ENCODE data around the gene CTBP2. TPM values are rescaled to one million over a fixed set of nuclear protein-coding genes. Genes with fewer than 3 reads are reported as not detected.

CTBP2 gene
- total RNA-seq, 1 experiment from 2014 or later: 75.4 TPM

GRCh38 chr10:125080296-125080695 is 80.1 kb downstream of the CTBP2 start:
- Histone ChIP-seq H3K27ac (no peak overlapping the region), H3K4me3 (no peak overlapping the region), H3K9me3 (replicated peaks) (no peaks in the 10 kb centered on the region), H3K27me3 (replicated peaks) (no peaks in the 10 kb centered on the region), H3K4me1 (replicated peaks) (peaks cover 43% of the 10 kb centered on the region), H3K36me3 (peaks cover 49% of the 10 kb centered on the region)
- DNase-seq (ENCODE audit: low read depth in 1 of 2, low spot score in 2 of 2): no peak

GRCh38 chr10:125079091-125079600 is 81.2 kb downstream of the CTBP2 start:
- H3K4me3 ChIP-seq: no peak overlapping the region
- no peak overlapping the region for H3K27ac ChIP-seq
- H3K27me3 ChIP-seq (replicated peaks): no peaks in the 10 kb centered on the region
- no peak for DNase-seq (ENCODE audit: low read depth in 1 of 2, low spot score in 2 of 2)
- peaks cover 34% of the 10 kb centered on the region for H3K4me1 ChIP-seq (replicated peaks)
- H3K36me3 ChIP-seq: peaks cover 50% of the 10 kb centered on the region
- no peaks in the 10 kb centered on the region for H3K9me3 ChIP-seq (replicated peaks)

GRCh38 chr10:125076891-125077541 is 83.3 kb downstream of the CTBP2 start:
- Histone ChIP-seq H3K4me3 (no peak overlapping the region), H3K27me3 (replicated peaks) (no peaks in the 10 kb centered on the region), H3K36me3 (peaks cover 57% of the 10 kb centered on the region), H3K4me1 (replicated peaks) (peaks cover 16% of the 10 kb centered on the region), H3K9me3 (replicated peaks) (no peaks in the 10 kb centered on the region), H3K27ac (no peak overlapping the region)
- no peak for DNase-seq (ENCODE audit: low read depth in 1 of 2, low spot score in 2 of 2)

- DNase-seq (ENCODE audit: low read depth in 1 of 2, low spot score in 2 of 2): no peak
- Histone ChIP-seq H3K36me3 (peaks cover 55% of the 10 kb centered on the region), H3K27ac (no peak overlapping the region), H3K4me1 (replicated peaks) (peaks cover 12% of the 10 kb centered on the region), H3K9me3 (replicated peaks) (no peaks in the 10 kb centered on the region), H3K27me3 (replicated peaks) (no peaks in the 10 kb centered on the region), H3K4me3 (no peak overlapping the region)
These were observed 84.1 kb downstream of the CTBP2 start for GRCh38 chr10:125076121-125076825.

GRCh38 chr10:125073996-125074395 is 86.4 kb downstream of the CTBP2 start:
- Histone ChIP-seq H3K4me1 (replicated peaks) (peaks cover 7% of the 10 kb centered on the region), H3K27ac (no peak overlapping the region), H3K36me3 (peaks cover 45% of the 10 kb centered on the region), H3K9me3 (replicated peaks) (no peaks in the 10 kb centered on the region), H3K4me3 (no peak overlapping the region), H3K27me3 (replicated peaks) (no peaks in the 10 kb centered on the region)
- no peak for DNase-seq (ENCODE audit: low read depth in 1 of 2, low spot score in 2 of 2)

GRCh38 chr10:125072794-125073193 is 87.6 kb downstream of the CTBP2 start:
- Histone ChIP-seq H3K27ac (no peak overlapping the region), H3K27me3 (replicated peaks) (no peaks in the 10 kb centered on the region), H3K36me3 (peaks cover 45% of the 10 kb centered on the region), H3K4me3 (no peak overlapping the region), H3K4me1 (replicated peaks) (peaks cover 7% of the 10 kb centered on the region), H3K9me3 (replicated peaks) (no peaks in the 10 kb centered on the region)
- no peak for DNase-seq (ENCODE audit: low read depth in 1 of 2, low spot score in 2 of 2)

GRCh38 chr10:125071008-125071407 is 89.4 kb downstream of the CTBP2 start:
- peaks cover 35% of the 10 kb centered on the region for H3K36me3 ChIP-seq

GRCh38 chr10:125068406-125068805 is 92.0 kb downstream of the CTBP2 start:
- Histone ChIP-seq H3K36me3 (peaks cover 22% of the 10 kb centered on the region), H3K9me3 (replicated peaks) (no peaks in the 10 kb centered on the region), H3K27me3 (replicated peaks) (no peaks in the 10 kb centered on the region), H3K4me1 (replicated peaks) (peaks cover 23% of the 10 kb centered on the region), H3K27ac (no peak overlapping the region), H3K4me3 (no peak overlapping the region)
- no peak for DNase-seq (ENCODE audit: low read depth in 1 of 2, low spot score in 2 of 2)

More at GRCh38 chr10:125071008-125071407, 89.4 kb downstream of the CTBP2 start:
- no peak for DNase-seq (ENCODE audit: low read depth in 1 of 2, low spot score in 2 of 2)
- no peaks in the 10 kb centered on the region for H3K27me3 ChIP-seq (replicated peaks)
- no peak overlapping the region for H3K4me3 ChIP-seq
- H3K9me3 ChIP-seq (replicated peaks): no peaks in the 10 kb centered on the region
- no peak overlapping the region for H3K27ac ChIP-seq
- H3K4me1 ChIP-seq (replicated peaks): no peaks in the 10 kb centered on the region

- no peak overlapping the region for H3K27ac ChIP-seq
- H3K27me3 ChIP-seq (replicated peaks): no peaks in the 10 kb centered on the region
- H3K36me3 ChIP-seq: peaks cover 22% of the 10 kb centered on the region
- no peaks in the 10 kb centered on the region for H3K9me3 ChIP-seq (replicated peaks)
- H3K4me1 ChIP-seq (replicated peaks): peaks cover 25% of the 10 kb centered on the region
- no peak for DNase-seq (ENCODE audit: low read depth in 1 of 2, low spot score in 2 of 2)
- H3K4me3 ChIP-seq: no peak overlapping the region
These were observed 92.6 kb downstream of the CTBP2 start for GRCh38 chr10:125067764-125068163.

GRCh38 chr10:125066764-125067450 is 93.5 kb downstream of the CTBP2 start:
- no peak overlapping the region for H3K27ac ChIP-seq
- no peaks in the 10 kb centered on the region for H3K27me3 ChIP-seq (replicated peaks)
- H3K4me3 ChIP-seq: no peak overlapping the region
- H3K36me3 ChIP-seq: peaks cover 16% of the 10 kb centered on the region
- H3K9me3 ChIP-seq (replicated peaks): no peaks in the 10 kb centered on the region
- DNase-seq (ENCODE audit: low read depth in 1 of 2, low spot score in 2 of 2): no peak
- H3K4me1 ChIP-seq (replicated peaks): peaks cover 25% of the 10 kb centered on the region

GRCh38 chr10:125064681-125065492 is 95.5 kb downstream of the CTBP2 start:
- H3K27ac ChIP-seq: peak overlapping the region; percentile 54
- no peak overlapping the region for H3K4me3 ChIP-seq
- H3K36me3 ChIP-seq: peaks cover 15% of the 10 kb centered on the region
- H3K9me3 ChIP-seq (replicated peaks): no peaks in the 10 kb centered on the region
- H3K27me3 ChIP-seq (replicated peaks): no peaks in the 10 kb centered on the region
- peak in 1 of 2 experiments; percentile 54 for DNase-seq (ENCODE audit: low read depth in 1 of 2, low spot score in 2 of 2)
- peaks cover 46% of the 10 kb centered on the region for H3K4me1 ChIP-seq (replicated peaks)

GRCh38 chr10:125063256-125063925 is 97.0 kb downstream of the CTBP2 start:
- no peak overlapping the region for H3K4me3 ChIP-seq
- no peak overlapping the region for H3K27ac ChIP-seq
- no peaks in the 10 kb centered on the region for H3K27me3 ChIP-seq (replicated peaks)
- no peaks in the 10 kb centered on the region for H3K9me3 ChIP-seq (replicated peaks)
- peaks cover 15% of the 10 kb centered on the region for H3K36me3 ChIP-seq
- peaks cover 51% of the 10 kb centered on the region for H3K4me1 ChIP-seq (replicated peaks)
- no peak for DNase-seq (ENCODE audit: low read depth in 1 of 2, low spot score in 2 of 2)

GRCh38 chr10:125062914-125063230 is 97.5 kb downstream of the CTBP2 start:
- no peak overlapping the region for H3K4me3 ChIP-seq
- no peak for DNase-seq (ENCODE audit: low read depth in 1 of 2, low spot score in 2 of 2)
- H3K36me3 ChIP-seq: peaks cover 15% of the 10 kb centered on the region
- no peak overlapping the region for H3K27ac ChIP-seq
- H3K4me1 ChIP-seq (replicated peaks): peaks cover 56% of the 10 kb centered on the region
- H3K9me3 ChIP-seq (replicated peaks): no peaks in the 10 kb centered on the region
- H3K27me3 ChIP-seq (replicated peaks): no peaks in the 10 kb centered on the region
